NCI-H526 treated with DMSO at 0.1 percent for 48 hours (cell line): ENCODE data around the gene RWDD3.

Source experiments
- DNase-seq: peaks from one replicate; lab custom pipeline; 2025; lab: John Stamatoyannopoulos, UW

Gene RWDD3

GRCh38 chr1:95282518-95282895 is 48.5 kb downstream of the RWDD3 start:
- peak; percentile 38 for DNase-seq

GRCh38 chr1:95284420-95284819 is 50.4 kb downstream of the RWDD3 start:
- DNase-seq, result no peak

GRCh38 chr1:95286479-95286878 is 52.5 kb downstream of the RWDD3 start:
- peak; percentile 32 for DNase-seq

GRCh38 chr1:95287081-95287480 is 53.1 kb downstream of the RWDD3 start:
- DNase-seq, result peak; percentile 39

- DNase-seq, result no peak
Observed at GRCh38 chr1:95287825-95288224, 53.8 kb downstream of the RWDD3 start.
